ENCODE measurements around the gene IQSEC2.

- TF ChIP-seq CTCF (IDR thresholded peaks at IDR 0.05) (no peak), POLR2A (IDR thresholded peaks at IDR 0.05) (no peak)
Measured at GRCh38 chrX:53272808-53273337, 8.5 kb downstream of the IQSEC2 start.
